Neural crest cell (in vitro differentiated cells): Measurements from ENCODE around the gene CARMIL3. TPM values are rescaled to one million over a fixed set of nuclear protein-coding genes. Genes with fewer than 3 reads are reported as not detected.

Experiments used
- DNase-seq: peaks from one replicate; pipeline ENCODE4 v3.0.0; 2021; ENCODE audit warnings: low read depth, mixed read lengths, low spot score
- H3K27ac Mint-ChIP-seq: one replicate; pipeline ENCODE4 v1.8.0; 2021; ENCODE audit warnings: mild to moderate bottlenecking, mixed read lengths; ENCODE audit not compliant: unreplicated experiment
- H3K27me3 Mint-ChIP-seq: 2 replicates; pipeline ENCODE4 v1.8.0; 2021; ENCODE audit warnings: low read depth, mild to moderate bottlenecking, mixed read lengths
- H3K36me3 Mint-ChIP-seq: 2 replicates; pipeline ENCODE4 v1.8.0; 2021; ENCODE audit warnings: low read depth, mild to moderate bottlenecking, mixed read lengths
- H3K4me1 Mint-ChIP-seq: 2 replicates; pipeline ENCODE4 v1.8.0; 2021; ENCODE audit warnings: mixed read lengths
- H3K4me3 Mint-ChIP-seq: one replicate; pipeline ENCODE4 v1.8.0; 2021; ENCODE audit warnings: mild to moderate bottlenecking, mixed read lengths
- H3K9me3 Mint-ChIP-seq: 2 replicates; pipeline ENCODE4 v1.8.0; 2021; ENCODE audit warnings: mixed read lengths
- total RNA-seq: library from RNA; stranded (reverse); gene quantifications from 2 replicates; pipeline ENCODE4 v1.2.1, GENCODE V29; 2021
- TF ChIP-seq, protein P1 (sequence below): fragments of 200-600 bp; sonication (generic); conservative IDR thresholded peaks from 2 replicates; pipeline ENCODE4 v1.5.0; 2021; ENCODE audit warnings: antibody characterized with exemption, mild to moderate bottlenecking

Gene CARMIL3
- total RNA-seq, 1 donor from 2014 or later, result 9.4 TPM

DNA sequence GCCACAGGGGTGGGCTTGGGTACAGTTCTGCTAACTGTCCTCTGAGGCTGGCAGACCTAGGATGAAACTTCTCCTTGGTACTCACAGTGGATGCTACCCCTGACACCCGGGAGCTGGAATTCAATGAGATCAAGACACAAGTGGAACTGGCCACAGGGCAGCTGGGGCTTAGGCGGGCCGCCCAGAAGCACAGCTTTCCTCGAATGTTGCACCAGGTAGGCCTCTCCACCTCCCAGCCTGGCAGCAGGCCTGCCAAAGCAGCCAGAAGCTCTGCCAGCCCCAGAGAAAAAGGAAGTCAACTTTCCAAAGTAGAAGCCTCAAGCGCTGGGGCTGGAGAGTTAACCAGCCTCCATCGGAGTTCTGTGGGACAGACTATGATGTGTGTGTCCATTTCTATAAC, 65.4 kb downstream of the CARMIL3 start:
- Mint-ChIP-seq H3K9me3 (no peaks in the 10 kb centered on the region), H3K27me3 (no peaks in the 10 kb centered on the region), H3K4me3 (no peak overlapping the region), H3K36me3 (peaks cover 2% of the 10 kb centered on the region), H3K4me1 (peaks cover 26% of the 10 kb centered on the region), H3K27ac (no peak overlapping the region)
- no peak for DNase-seq
- TF ChIP-seq, protein P1, sequence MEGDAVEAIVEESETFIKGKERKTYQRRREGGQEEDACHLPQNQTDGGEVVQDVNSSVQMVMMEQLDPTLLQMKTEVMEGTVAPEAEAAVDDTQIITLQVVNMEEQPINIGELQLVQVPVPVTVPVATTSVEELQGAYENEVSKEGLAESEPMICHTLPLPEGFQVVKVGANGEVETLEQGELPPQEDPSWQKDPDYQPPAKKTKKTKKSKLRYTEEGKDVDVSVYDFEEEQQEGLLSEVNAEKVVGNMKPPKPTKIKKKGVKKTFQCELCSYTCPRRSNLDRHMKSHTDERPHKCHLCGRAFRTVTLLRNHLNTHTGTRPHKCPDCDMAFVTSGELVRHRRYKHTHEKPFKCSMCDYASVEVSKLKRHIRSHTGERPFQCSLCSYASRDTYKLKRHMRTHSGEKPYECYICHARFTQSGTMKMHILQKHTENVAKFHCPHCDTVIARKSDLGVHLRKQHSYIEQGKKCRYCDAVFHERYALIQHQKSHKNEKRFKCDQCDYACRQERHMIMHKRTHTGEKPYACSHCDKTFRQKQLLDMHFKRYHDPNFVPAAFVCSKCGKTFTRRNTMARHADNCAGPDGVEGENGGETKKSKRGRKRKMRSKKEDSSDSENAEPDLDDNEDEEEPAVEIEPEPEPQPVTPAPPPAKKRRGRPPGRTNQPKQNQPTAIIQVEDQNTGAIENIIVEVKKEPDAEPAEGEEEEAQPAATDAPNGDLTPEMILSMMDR, result no peak

Other genes starting within 250 kb of the CARMIL3 start
- gene DHRS4, start 98.2 kb upstream of the CARMIL3 start, total RNA-seq, result 17.4 and 19.7 TPM in 2 replicates
- gene DHRS4L2, start 63.1 kb upstream of the CARMIL3 start, total RNA-seq, result 15.1 and 17.1 TPM in 2 replicates
- gene CPNE6, start 19.6 kb downstream of the CARMIL3 start, total RNA-seq, result not detected in 2 replicates
- gene PCK2, start 42.3 kb downstream of the CARMIL3 start, total RNA-seq, result 26.1 and 26.7 TPM in 2 replicates
- 52.5 and 53.9 TPM in 2 replicates for gene DCAF11, start 62.8 kb downstream of the CARMIL3 start, total RNA-seq
- gene NRL, start 62.9 kb downstream of the CARMIL3 start, total RNA-seq, result 1.2 and 2.3 TPM in 2 replicates
- gene FITM1, start 78.7 kb downstream of the CARMIL3 start, total RNA-seq, result 0.42 and 0.66 TPM in 2 replicates
- gene PSME1, start 84.2 kb downstream of the CARMIL3 start, total RNA-seq, result 81.4 and 88.5 TPM in 2 replicates
- 28.3 and 30.3 TPM in 2 replicates for gene EMC9, start 89.6 kb downstream of the CARMIL3 start, total RNA-seq
- 125 and 131 TPM in 2 replicates for gene PSME2, start 94.6 kb downstream of the CARMIL3 start, total RNA-seq
- gene RNF31, start 95.5 kb downstream of the CARMIL3 start, total RNA-seq, result 65.5 and 82.2 TPM in 2 replicates
- 22.9 and 23.0 TPM in 2 replicates for gene IRF9, start 109.3 kb downstream of the CARMIL3 start, total RNA-seq
- 160 and 163 TPM in 2 replicates for gene REC8, start 120.1 kb downstream of the CARMIL3 start, total RNA-seq
- 88.3 and 88.7 TPM in 2 replicates for gene IPO4, start 136.8 kb downstream of the CARMIL3 start, total RNA-seq
- 45.6 and 47.4 TPM in 2 replicates for gene TM9SF1, start 143.4 kb downstream of the CARMIL3 start, total RNA-seq
- gene TSSK4, start 153.7 kb downstream of the CARMIL3 start, total RNA-seq, result 0.47 and 0.48 TPM in 2 replicates
- 42.2 and 44.7 TPM in 2 replicates for gene CHMP4A, start 161.5 kb downstream of the CARMIL3 start, total RNA-seq
- gene MDP1, start 164.1 kb downstream of the CARMIL3 start, total RNA-seq, result 19.0 and 25.9 TPM in 2 replicates
- 191 and 208 TPM in 2 replicates for gene NEDD8, start 180.4 kb downstream of the CARMIL3 start, total RNA-seq
- 64.0 and 66.2 TPM in 2 replicates for gene GMPR2, start 180.9 kb downstream of the CARMIL3 start, total RNA-seq
- gene TINF2, start 190.6 kb downstream of the CARMIL3 start, total RNA-seq, result 63.4 and 66.7 TPM in 2 replicates
- 4.5 and 6.4 TPM in 2 replicates for gene TGM1, start 211.2 kb downstream of the CARMIL3 start, total RNA-seq
- 22.8 and 25.4 TPM in 2 replicates for gene RABGGTA, start 219.6 kb downstream of the CARMIL3 start, total RNA-seq
- gene DHRS1, start 247.8 kb downstream of the CARMIL3 start, total RNA-seq, result 17.2 and 19.1 TPM in 2 replicates
- gene NOP9, start 247.8 kb downstream of the CARMIL3 start, total RNA-seq, result 34.5 and 34.8 TPM in 2 replicates